Astrocyte of the cerebellum (primary cell): ENCODE data around the gene MYO1D.
"Not testable (repeated sequence)": the region's sequence is repeated elsewhere in the genome, so short reads cannot be mapped to it uniquely, and the experiment has no call there.

Experiments used
- DNase-seq: peaks from one replicate; pipeline ENCODE4 v3.0.0-alpha.2; 2011; ENCODE audit warnings: low read depth
- H3K4me3 ChIP-seq: 2 replicates; pipeline ENCODE4 v1.5.1; 2011; ENCODE audit warnings: mild to moderate bottlenecking, low read depth, low read length, moderate library complexity
- in situ Hi-C: cut with HindIII; loops from 2 replicates; pipeline ENCODE4 v1.10.0; 2017; ENCODE audit warnings: low sequenced_read_pairs
- TF ChIP-seq, protein P1 (sequence below): IDR thresholded peaks from 2 replicates; pipeline ENCODE4 v1.5.1; 2012; ENCODE audit warnings: low read length, low read depth, moderate library complexity, mild to moderate bottlenecking; ENCODE audit errors: missing control alignments

The MYO1D gene

DNA sequence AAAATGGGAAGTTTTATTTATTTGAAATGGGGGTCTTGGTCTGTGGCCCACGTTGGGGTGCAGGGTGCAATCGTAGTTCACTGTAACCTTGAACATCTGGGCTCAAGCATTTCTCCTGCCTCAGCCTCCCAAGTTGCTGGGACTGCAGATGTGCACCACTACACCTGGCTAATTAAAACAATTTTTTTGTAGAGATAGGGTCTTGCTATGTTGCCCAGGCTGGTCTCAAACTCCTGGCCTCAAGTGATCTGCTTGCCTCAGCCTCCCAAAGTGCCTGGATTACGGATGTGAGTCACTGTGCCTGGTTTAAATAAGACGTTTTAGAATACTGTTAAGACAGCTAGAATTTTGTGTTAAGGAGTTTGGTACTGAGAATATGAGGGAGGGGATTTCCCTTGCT lies 416.9 kb downstream of the MYO1D start:
- in situ Hi-C loops = loop anchor here (5.0 to 25.0 kb wide), 2 partner anchors 92 to 302 kb away; no protein-coding TSS in a partner anchor
- DNase-seq = no peak
- TF ChIP-seq, protein P1, sequence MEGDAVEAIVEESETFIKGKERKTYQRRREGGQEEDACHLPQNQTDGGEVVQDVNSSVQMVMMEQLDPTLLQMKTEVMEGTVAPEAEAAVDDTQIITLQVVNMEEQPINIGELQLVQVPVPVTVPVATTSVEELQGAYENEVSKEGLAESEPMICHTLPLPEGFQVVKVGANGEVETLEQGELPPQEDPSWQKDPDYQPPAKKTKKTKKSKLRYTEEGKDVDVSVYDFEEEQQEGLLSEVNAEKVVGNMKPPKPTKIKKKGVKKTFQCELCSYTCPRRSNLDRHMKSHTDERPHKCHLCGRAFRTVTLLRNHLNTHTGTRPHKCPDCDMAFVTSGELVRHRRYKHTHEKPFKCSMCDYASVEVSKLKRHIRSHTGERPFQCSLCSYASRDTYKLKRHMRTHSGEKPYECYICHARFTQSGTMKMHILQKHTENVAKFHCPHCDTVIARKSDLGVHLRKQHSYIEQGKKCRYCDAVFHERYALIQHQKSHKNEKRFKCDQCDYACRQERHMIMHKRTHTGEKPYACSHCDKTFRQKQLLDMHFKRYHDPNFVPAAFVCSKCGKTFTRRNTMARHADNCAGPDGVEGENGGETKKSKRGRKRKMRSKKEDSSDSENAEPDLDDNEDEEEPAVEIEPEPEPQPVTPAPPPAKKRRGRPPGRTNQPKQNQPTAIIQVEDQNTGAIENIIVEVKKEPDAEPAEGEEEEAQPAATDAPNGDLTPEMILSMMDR = no peak
- H3K4me3 ChIP-seq = no peak overlapping the region

GRCh38 chr17:32458371-32458770 lies 418.6 kb downstream of the MYO1D start:
- no peak overlapping the region for H3K4me3 ChIP-seq
- TF ChIP-seq, protein P1 = no peak
- in situ Hi-C loops = loop anchor here (25.0 kb wide), 1 partner anchor 304 kb away; no protein-coding TSS in a partner anchor
- no peak for DNase-seq

GRCh38 chr17:32453370-32453769 lies 423.6 kb downstream of the MYO1D start:
- in situ Hi-C loops = loop anchor here (25.0 kb wide), 1 partner anchor 309 kb away; no protein-coding TSS in a partner anchor
- TF ChIP-seq, protein P1 = no peak
- no peak for DNase-seq
- no peak overlapping the region for H3K4me3 ChIP-seq

DNA sequence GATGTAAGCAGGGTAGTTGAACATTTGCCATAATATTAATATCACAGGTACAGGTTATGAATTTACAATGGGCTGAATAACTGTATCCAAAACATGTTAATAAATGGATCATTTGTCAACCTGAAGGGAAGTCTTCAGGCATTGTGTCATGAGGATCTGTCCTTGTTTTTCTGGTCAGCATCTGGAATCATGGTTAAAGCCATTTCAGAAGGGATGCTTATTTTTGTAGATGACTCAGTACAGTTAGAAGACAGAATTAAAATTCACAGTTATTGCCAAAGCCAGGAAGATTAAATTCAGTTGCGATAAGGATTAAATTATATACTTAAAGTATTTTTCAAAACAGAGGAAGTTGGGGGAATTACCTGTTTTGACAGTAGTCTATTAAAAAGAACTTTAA lies 424.6 kb downstream of the MYO1D start:
- DNase-seq = no peak
- in situ Hi-C loops = loop anchor here (25.0 kb wide), 1 partner anchor 310 kb away; no protein-coding TSS in a partner anchor
- TF ChIP-seq, protein P1 = no peak
- H3K4me3 ChIP-seq = no peak overlapping the region

DNA sequence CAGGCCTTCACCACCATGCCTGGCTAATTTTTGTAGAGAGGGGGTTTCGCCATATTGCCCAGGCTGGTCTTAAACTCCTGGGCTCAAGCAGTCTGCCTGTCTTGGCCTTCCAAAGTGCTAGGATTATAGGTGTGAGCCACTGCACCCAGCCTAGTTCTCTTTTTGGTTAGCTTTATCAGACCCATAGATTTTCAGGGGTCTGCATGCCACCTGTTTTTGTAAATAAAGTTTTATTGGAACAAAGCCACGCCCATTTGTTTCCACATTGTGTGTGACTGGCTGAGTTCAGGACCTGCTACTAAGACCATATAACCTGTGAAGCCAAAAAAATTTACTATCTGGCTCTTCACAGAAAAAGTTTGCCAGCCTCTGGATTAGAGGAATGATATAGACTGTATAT lies 425.0 kb downstream of the MYO1D start:
- in situ Hi-C loops = loop anchor here (25.0 kb wide), 1 partner anchor 310 kb away; no protein-coding TSS in a partner anchor
- no peak overlapping the region for H3K4me3 ChIP-seq
- no peak for DNase-seq
- TF ChIP-seq, protein P1 = no peak

- in situ Hi-C loops = loop anchor here (25.0 kb wide), 1 partner anchor 312 kb away; no protein-coding TSS in a partner anchor
- not testable (repeated sequence) for DNase-seq, H3K4me3 ChIP-seq
Observed at GRCh38 chr17:32450379-32450778, 426.5 kb downstream of the MYO1D start.

- DNase-seq = no peak
- in situ Hi-C loops = loop anchor here (25.0 kb wide), 1 partner anchor 312 kb away; no protein-coding TSS in a partner anchor
- no peak overlapping the region for H3K4me3 ChIP-seq
- TF ChIP-seq, protein P1 = no peak
Observed at GRCh38 chr17:32449963-32450362, 427.0 kb downstream of the MYO1D start.
